Stomach (tissue), 9 donors: ENCODE measurements around the gene SSBP4. TPM values are rescaled to one million over a fixed set of nuclear protein-coding genes. Genes with fewer than 3 reads are reported as not detected.

ENCODE experiments used
- DNase-seq, 2 donors: peaks; one replicate each; pipeline versions ENCODE4 v3.0.0 to v3.0.0-alpha.2; 2013 to 2019
- H3K27ac ChIP-seq, 5 donors: fragments of 200-600 bp in 4 of 5; sonication (generic) in 4 of 5; one replicate each; pipeline ENCODE4 v1.5.1; 2013 to 2019; ENCODE audit warnings: mild to moderate bottlenecking in 1 of 5, moderate library complexity in 1 of 5
- H3K27me3 ChIP-seq, 3 donors: fragments of 200-600 bp; sonication (generic); one replicate each; pipeline ENCODE4 v1.5.1; 2017 to 2019; ENCODE audit warnings: mixed run types in 1 of 3
- H3K36me3 ChIP-seq, 4 donors: fragments of 200-600 bp; sonication (generic); 1 replicate in 3 of 4; 2 replicates in 1 of 4; pipeline ENCODE4 v1.5.1; 2016 to 2019
- H3K4me1 ChIP-seq, 4 donors: fragments of 200-600 bp; sonication (generic); one replicate each; pipeline ENCODE4 v1.5.1; 2016 to 2019
- H3K4me3 ChIP-seq, 4 donors: fragments of 200-600 bp; sonication (generic) in 3 of 4; one replicate each; pipeline ENCODE4 v1.5.1; 2016 to 2019; ENCODE audit warnings: mild to moderate bottlenecking in 1 of 4
- H3K9me3 ChIP-seq, 4 donors: fragments of 200-600 bp; sonication (generic); one replicate each; pipeline ENCODE4 v1.5.1; 2016 to 2019
- CTCF ChIP-seq, 7 experiments: fragments of 450-650 bp in 4 of 7; fragments of 200-600 bp in 3 of 7; sonication (generic) in 3 of 7; IDR thresholded peaks; one replicate each; pipeline ENCODE4 v1.5.1; 2016 to 2019; ENCODE audit warnings: antibody characterized with exemption in 7 of 7, control low read depth in 2 of 7, mild to moderate bottlenecking in 1 of 7
- EP300 ChIP-seq: sonication (generic); formaldehyde crosslinking; IDR thresholded peaks from one replicate; pipeline ENCODE4 v1.6.1; 2017; ENCODE audit warnings: antibody characterized with exemption
- POLR2A ChIP-seq, 4 donors: fragments of 450-650 bp; IDR thresholded peaks; one replicate each; pipeline ENCODE4 v1.6.1; 2016; ENCODE audit warnings: antibody characterized with exemption in 4 of 4, control low read depth in 2 of 4, mild to moderate bottlenecking in 1 of 4, moderate library complexity in 1 of 4
- POLR2AphosphoS5 ChIP-seq, 3 donors: sonication (generic); formaldehyde crosslinking; IDR thresholded peaks; one replicate each; pipeline ENCODE4 v1.6.1; 2016; ENCODE audit warnings: antibody characterized with exemption in 3 of 3
- WGBS, 5 donors: extraction: QIAGEN DNeasy Blood & Tissue Kit in 3 of 5; methylation state at CpG; one replicate each; pipeline versions ENCODE4 v1.1.5 to v1.1.7; 2013 to 2018; 5-methylcytosine and 5-hydroxymethylcytosine counted together
- intact Hi-C: fragments of 100-400 bp; cut with DNase I; formaldehyde crosslinking; loops from one replicate; pipeline ENCODE4 v1.15.1; 2023; ENCODE audit warnings: low total_unique reads
- polyA plus RNA-seq, 3 donors: library from polyadenylated mRNA; stranded (reverse); fragments of 200-250 nt; gene quantifications; one replicate each; pipeline ENCODE4 v1.2.3, GENCODE V29; 2013
- total RNA-seq, 5 donors: library from RNA; depleted of rRNA; stranded (reverse); fragments of >200 nt; gene quantifications; one replicate each; pipeline versions ENCODE4 v1.1.0 to v1.2.3, GENCODE V29; 2014 to 2016
- donor health status: healthy with polysubstance abuse.
- donor health status: Bipolar disorder and iron deficiency.
- donor health status: healthy.

SSBP4 gene
- total and polyA plus RNA-seq, 8 donors = 22.8 to 253 (median 49.2) TPM

GRCh38 chr19:18388960-18389725 is 30.1 kb upstream of the SSBP4 start:
- DNase-seq = no peak
- peak overlapping the region; percentile 41 to 84 (median 78) for H3K27ac ChIP-seq
- TF ChIP-seq POLR2AphosphoS5 (IDR thresholded peaks at IDR 0.05) = peak in 1 of 3 donors; percentile 13
- TF ChIP-seq POLR2A (IDR thresholded peaks at IDR 0.05) = no peak
- intact Hi-C loops = no loop called here
- peaks cover 0 to 13% (median 0%) of the 10 kb centered on the region in 4 donors for H3K36me3 ChIP-seq
- H3K27me3 ChIP-seq = peaks cover 0 to 14% (median 0%) of the 10 kb centered on the region in 3 donors
- H3K4me3 ChIP-seq = peak overlapping the region; percentile 42 to 60 (median 46)
- peaks cover 29 to 75% (median 56%) of the 10 kb centered on the region in 4 donors for H3K4me1 ChIP-seq
- H3K9me3 ChIP-seq = no peaks in the 10 kb centered on the region
- WGBS, 5 donors = 82 to 88% (median 83%) methylated on average over 12 to 13 of the region's 13 CpGs

DNA sequence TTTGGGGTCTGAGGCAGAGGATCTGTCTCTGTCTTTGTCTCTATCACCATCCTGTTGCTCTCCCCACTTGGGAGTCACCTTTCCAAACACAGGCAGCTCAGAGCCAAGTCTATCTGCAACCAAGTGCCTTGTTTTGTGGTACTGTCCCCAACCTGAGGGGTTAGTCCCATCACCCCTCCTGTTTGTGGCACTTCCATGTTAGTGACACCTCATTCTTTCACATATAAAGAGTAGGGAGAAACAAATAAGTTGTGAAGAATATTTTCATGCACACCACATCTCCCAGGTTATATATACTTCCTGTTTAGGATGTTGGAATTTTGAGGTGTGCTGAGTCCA is 29.5 kb upstream of the SSBP4 start:
- peaks cover 29 to 75% (median 55%) of the 10 kb centered on the region in 4 donors for H3K4me1 ChIP-seq
- TF ChIP-seq POLR2AphosphoS5 (IDR thresholded peaks at IDR 0.05) = peak in 1 of 3 donors; percentile 16
- no peak for TF ChIP-seq EP300
- intact Hi-C loops = loop anchor here (10.0 kb wide), 1 partner anchor 45 kb away; the partner anchor contains the start of gene PGPEP1
- peaks cover 0 to 13% (median 0%) of the 10 kb centered on the region in 4 donors for H3K36me3 ChIP-seq
- H3K9me3 ChIP-seq = no peaks in the 10 kb centered on the region
- no peak overlapping the region for H3K4me3 ChIP-seq
- peaks cover 0 to 14% (median 0%) of the 10 kb centered on the region in 3 donors for H3K27me3 ChIP-seq
- DNase-seq = no peak
- peak overlapping the region in 1 of 5 donors; percentile 84 for H3K27ac ChIP-seq

- H3K4me3 ChIP-seq = no peak overlapping the region
- peaks cover 26 to 69% (median 50%) of the 10 kb centered on the region in 4 donors for H3K4me1 ChIP-seq
- peaks cover 0 to 14% (median 0%) of the 10 kb centered on the region in 3 donors for H3K27me3 ChIP-seq
- peak in 1 of 3 donors; percentile 9 for TF ChIP-seq POLR2AphosphoS5 (IDR thresholded peaks at IDR 0.05)
- no peak for TF ChIP-seq CTCF (IDR thresholded peaks at IDR 0.05)
- H3K36me3 ChIP-seq = peaks cover 0 to 13% (median 0%) of the 10 kb centered on the region in 4 donors
- DNase-seq = no peak
- no peaks in the 10 kb centered on the region for H3K9me3 ChIP-seq
- no peak overlapping the region for H3K27ac ChIP-seq
- intact Hi-C loops = loop anchor here (10.0 kb wide), 1 partner anchor 45 kb away; the partner anchor contains the start of gene PGPEP1
- 76 to 98% (median 88%) methylated on average over 6 of the region's 6 CpGs for WGBS, 5 donors
Observed at GRCh38 chr19:18390065-18390907, 28.9 kb upstream of the SSBP4 start.

GRCh38 chr19:18391509-18392075 is 27.6 kb upstream of the SSBP4 start:
- DNase-seq = no peak
- Histone ChIP-seq H3K4me1 (peaks cover 20 to 59% (median 40%) of the 10 kb centered on the region in 4 donors), H3K27ac (peak overlapping the region in 3 of 5 donors; percentile 31 to 81 (median 72)), H3K36me3 (peaks cover 0 to 13% (median 0%) of the 10 kb centered on the region in 4 donors), H3K4me3 (no peak overlapping the region), H3K9me3 (no peaks in the 10 kb centered on the region), H3K27me3 (peaks cover 0 to 11% (median 0%) of the 10 kb centered on the region in 3 donors)
- intact Hi-C loops = loop anchor here (10.0 kb wide), 1 partner anchor 47 kb away; the partner anchor contains the start of gene PGPEP1
- TF ChIP-seq POLR2AphosphoS5 (IDR thresholded peaks at IDR 0.05) (peak in 1 of 3 donors; percentile 3), POLR2A (IDR thresholded peaks at IDR 0.05) (no peak)
- 79 to 89% (median 81%) methylated on average over 7 to 9 of the region's 9 CpGs for WGBS, 5 donors

GRCh38 chr19:18392417-18392816 is 26.8 kb upstream of the SSBP4 start:
- 15 to 49% (median 26%) methylated on average over 11 of the region's 11 CpGs for WGBS, 5 donors
- H3K27me3 ChIP-seq = peaks cover 0 to 16% (median 7%) of the 10 kb centered on the region in 3 donors
- H3K4me1 ChIP-seq = peaks cover 25 to 59% (median 45%) of the 10 kb centered on the region in 4 donors
- intact Hi-C loops = loop anchor here (10.0 kb wide), 1 partner anchor 48 kb away; the partner anchor contains the start of gene PGPEP1
- H3K27ac ChIP-seq = peak overlapping the region; percentile 1 to 81 (median 46)
- TF ChIP-seq POLR2A (IDR thresholded peaks at IDR 0.05) (no peak), CTCF (IDR thresholded peaks at IDR 0.05) (no peak), POLR2AphosphoS5 (IDR thresholded peaks at IDR 0.05) (peak in 2 of 3 donors; percentile 27 to 67), EP300 (no peak)
- H3K9me3 ChIP-seq = no peaks in the 10 kb centered on the region
- peaks cover 0 to 13% (median 0%) of the 10 kb centered on the region in 4 donors for H3K36me3 ChIP-seq
- H3K4me3 ChIP-seq = peak overlapping the region in 1 of 4 donors; percentile 3
- peak in 1 of 2 donors; percentile 86 for DNase-seq
